ENCODE measurements around the gene HAO1.
"Not testable (repeated sequence)": the region's sequence is repeated elsewhere in the genome, so short reads cannot be mapped to it uniquely, and the experiment has no call there.

HAO1 gene

DNA sequence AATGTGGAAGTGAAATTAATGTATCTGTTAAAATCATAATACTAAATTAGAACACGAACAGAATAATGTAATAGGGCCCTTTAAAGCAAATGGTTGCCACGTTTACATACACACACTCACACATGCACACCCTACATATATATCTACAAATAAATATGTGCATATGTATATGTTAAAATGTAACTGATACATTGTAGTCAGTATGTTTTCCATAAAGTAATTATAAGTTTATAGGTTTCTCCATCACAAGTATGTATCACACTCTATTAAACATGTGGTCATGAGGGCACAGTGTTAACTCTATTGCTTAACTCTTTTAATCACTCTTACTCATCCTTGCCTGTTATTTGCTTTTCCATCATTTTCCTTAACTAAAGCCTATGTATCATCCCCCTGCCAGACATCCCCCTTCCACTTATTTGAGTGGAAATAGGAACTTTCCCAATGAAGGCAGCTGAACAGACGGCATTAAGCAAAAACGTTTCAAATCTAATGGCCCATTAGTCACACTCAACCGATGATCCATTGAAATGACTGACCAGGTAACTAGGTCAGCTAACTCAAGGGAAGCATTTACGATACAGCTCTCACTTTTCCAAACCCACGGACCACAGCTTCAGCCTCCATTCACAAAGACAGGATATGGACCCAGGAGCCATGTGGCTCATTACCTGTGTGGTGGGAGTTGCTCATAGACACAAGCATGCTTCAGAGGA is 89.3 kb downstream of the HAO1 start:
- DNase-seq = no peak

DNA sequence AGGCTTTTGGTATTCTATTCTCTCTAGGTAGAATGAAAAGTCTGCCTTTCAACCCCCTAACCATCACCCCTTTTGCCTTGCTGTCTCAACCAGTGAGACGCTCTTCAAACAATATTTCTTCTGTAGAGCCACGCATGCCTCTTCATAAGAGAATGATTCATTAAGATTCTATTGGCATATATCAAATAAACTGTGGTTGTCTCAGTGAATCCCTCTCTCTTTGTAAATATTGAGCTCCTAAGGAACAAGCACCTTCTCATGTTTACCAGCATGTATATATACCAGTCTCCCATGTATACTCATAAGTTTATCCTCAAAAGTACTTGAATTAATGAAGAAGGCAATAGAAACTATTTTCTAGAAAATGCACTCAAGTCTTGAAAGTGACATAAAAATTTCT is 90.6 kb downstream of the HAO1 start:
- no peak for DNase-seq

DNA sequence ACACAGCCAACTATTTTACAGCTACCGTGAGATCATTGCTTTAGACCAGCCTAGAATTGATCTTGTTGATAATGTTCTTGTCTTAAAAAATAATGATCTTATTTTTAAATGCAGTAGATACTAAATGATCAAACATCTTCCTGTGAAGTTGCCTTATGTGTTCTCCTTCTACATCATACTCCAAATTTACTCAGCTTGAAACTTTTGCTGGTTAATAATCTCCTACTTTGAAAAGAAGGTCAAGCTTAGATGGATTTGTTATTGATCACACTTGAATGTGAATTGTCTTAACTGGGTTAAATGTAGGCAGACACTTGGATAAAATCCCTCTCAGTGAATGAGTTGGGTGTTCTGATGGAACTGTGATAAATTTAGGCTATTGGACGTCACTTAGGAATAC is 91.9 kb downstream of the HAO1 start:
- DNase-seq = no peak

DNA sequence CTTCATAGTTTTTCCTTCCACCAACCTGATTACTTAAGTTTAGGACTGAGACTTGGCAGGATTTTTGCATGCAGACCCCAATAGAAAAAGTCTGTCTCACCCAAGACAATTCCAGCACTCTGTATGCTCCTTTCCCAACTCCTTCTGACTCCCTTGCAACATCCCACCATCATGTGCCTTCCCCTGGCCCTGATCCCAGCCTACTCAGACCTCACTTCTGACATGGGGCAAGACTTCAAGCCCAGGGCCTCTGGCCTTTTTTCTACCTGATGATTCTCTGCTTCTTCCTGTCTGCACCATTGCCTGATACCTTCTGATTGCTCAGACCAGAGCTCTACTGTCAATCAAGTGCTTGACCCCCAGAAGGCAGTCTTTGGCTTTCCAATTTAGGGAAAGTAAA is 96.6 kb downstream of the HAO1 start:
- no peak for DNase-seq

DNA sequence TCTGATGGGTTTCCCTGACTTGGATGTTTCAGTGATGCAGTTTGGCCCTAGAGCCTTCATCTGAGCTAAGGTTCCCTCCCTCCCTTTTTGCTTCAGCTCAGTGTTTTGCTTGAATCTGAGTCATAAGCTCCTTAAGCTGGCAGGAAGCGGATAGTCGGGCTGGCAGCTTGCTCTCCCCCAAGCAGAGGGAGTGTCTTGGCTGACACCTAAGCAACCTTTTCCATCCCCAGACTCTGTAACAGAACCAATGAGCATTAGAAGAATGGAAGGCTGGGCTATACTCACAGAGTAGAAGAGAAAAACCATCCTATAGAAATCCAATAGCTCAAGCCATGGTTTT is 98.3 kb downstream of the HAO1 start:
- no peak for DNase-seq

DNA sequence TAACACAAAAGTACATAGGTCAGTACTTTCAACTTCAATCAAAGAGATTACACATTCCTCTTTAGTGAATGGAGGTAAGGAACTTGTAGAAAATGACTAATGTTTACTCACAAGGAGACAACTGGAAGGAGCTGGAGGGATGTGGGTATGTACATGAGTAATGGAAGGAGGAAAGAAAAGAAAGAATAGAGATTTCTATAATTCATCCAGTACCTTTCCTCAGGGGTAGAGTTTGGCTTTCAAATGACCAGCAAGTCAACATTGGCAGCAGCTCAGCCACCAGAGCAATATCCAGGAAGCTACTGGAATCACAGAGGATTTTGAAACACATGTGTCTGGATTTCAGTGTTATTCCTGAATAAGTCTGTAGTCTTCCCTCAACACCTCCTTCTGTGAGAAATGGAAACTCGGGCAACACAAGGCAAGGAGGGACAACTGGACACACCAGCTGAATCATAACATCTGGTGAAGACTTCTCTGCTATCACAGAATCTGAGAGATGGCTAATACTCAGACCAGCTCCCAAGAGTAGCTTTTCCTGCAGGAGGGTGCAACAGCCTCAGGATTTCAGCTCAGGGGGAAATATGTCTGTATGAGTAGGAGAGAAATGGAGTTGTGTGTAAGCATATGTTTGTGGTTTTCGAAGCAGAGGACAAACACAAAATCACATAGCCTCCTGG is 98.8 kb downstream of the HAO1 start:
- no peak for DNase-seq

DNA sequence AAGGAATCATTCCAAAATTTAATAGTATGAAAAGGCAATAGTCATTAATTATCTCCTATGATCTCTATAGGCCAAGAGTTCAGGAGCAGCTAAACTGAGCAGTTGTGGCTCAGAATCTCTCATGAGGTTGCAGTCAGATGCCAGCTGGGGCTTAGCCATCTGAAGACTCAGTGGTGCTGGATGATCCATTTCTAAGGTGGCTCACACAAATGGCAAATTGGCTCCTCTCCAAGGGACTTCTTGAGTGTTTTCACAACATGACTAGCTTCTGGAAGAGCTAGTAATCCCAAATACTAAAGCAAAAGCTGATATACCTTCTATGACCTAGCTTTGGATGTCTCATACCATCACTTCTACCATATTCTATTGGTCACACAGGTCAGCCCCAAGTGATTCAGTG is 104.2 kb downstream of the HAO1 start:
- no peak for DNase-seq

DNA sequence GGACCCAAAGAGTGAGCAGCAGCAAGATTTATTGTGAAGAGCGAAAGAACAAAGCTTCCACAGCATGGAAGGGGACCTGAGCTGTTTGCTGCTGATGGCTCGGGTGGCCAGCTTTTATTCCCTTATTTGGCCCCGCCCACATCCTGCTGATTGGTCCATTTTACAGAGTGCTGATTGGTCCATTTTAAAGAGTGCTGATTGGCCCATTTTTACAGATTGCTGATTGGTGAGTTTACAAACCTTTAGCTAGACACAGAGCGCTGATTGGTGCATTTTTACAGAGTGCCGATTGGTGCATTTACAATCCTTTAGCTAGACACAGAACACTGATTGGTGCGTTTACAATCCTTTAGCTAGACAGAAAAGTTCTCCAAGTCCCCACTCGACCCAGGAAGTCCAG is 105.8 kb downstream of the HAO1 start:
- not testable (repeated sequence) for DNase-seq

Measured in inflammatory macrophage (primary cell).